ENCODE results near the gene CACNA1H.

CACNA1H gene

DNA sequence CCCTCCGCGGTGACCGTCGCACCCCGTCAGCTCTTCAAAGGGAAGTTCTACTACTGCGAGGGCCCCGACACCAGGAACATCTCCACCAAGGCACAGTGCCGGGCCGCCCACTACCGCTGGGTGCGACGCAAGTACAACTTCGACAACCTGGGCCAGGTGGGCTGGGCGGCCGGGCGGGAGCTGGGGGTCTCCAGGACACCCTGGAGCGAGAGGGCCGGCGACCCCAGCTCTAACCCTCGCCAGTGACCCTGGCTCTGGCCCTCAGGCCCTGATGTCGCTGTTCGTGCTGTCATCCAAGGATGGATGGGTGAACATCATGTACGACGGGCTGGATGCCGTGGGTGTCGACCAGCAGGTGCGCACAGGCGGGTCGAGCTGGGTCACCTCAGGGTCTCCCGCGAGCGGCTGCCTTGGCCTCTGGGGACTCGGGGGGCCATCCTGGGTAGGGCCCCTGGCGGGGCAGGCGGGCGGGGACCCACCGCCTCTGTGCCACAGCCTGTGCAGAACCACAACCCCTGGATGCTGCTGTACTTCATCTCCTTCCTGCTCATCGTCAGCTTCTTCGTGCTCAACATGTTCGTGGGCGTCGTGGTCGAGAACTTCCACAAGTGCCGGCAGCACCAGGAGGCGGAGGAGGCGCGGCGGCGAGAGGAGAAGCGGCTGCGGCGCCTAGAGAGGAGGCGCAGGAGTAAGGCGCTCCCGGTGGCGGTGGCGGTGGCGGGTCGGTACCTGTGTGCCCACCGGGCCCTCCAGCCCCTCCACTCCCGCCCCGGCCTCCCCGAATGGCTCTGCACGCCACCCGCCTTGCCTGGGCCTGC, 58.8 kb downstream of the CACNA1H start:
- DNase-seq (ENCODE audit: low read depth) = no peak

DNA sequence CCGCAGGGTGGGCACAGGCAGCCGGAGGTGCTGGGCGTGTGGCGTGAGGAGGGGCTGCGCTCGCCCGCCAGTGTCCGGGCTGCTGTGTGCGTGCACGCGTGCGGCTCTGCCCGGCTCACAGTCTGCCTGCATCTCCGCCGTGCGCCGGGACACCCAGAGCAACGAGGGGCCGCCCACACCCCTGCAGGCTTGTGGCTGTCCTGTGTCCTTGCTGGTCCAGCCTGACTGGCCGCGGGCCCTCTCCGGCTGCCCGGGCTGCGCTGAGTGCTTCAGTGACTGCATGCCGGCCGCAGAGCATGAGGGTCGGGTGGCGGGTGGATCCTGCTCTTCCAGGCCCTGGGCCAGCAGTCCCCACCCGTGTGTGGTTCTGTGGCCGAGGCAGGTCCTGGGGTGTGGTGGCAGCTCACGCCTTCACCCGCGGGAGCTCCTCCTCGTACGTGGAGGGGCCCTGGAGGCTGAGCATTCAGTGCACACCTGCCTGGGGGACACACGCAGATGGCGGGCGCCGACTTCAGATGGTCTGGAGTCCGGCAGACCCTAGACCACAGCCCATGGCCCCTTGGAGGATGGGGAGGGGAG, 59.8 kb downstream of the CACNA1H start:
- DNase-seq (ENCODE audit: low read depth) = no peak

DNA sequence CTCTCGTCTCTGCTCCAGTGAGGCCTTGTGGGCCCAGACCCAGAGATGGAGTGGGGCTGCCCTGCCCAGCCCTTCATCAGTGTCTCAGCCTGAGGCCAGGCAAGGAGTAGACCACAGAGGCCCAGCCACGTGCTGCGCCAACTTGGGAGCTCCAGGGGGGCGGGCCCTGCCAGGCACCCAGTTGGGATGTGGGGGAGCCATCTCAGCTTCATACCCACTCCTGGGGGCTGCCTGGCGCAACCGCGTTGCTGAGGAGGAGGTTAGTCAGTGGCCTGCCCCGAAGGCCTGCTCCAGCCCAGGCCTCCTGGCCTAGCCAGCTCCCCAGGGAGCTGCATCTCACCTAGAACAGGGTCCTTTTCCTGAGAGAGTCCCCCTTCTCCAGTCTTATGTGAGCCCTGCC, 60.3 kb downstream of the CACNA1H start:
- no peak for DNase-seq (ENCODE audit: low read depth)

DNA sequence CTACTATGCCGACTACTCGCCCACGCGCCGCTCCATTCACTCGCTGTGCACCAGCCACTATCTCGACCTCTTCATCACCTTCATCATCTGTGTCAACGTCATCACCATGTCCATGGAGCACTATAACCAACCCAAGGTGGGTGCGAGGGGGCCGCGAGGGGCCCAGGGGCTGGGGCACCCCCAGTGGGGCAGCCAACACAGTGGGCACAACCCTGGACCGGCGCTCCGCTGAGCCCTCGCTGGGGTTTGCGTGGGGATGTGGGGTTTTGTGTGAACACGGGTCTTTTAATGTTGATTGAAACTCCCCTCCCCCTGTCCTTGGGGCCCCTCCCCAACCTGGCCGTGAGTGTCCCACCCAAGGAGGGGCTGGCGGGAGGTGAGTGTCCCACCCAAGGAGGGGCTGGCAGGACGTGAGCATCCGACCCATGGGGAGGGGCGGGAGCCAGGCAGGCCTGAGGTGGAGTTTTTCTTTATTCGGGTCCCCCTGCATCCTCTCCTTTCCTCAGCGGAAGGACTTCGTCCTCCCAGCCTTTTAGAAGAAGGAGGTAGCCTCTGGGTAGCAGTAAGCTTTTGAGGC, 61.0 kb downstream of the CACNA1H start:
- no peak for DNase-seq (ENCODE audit: low read depth)

DNA sequence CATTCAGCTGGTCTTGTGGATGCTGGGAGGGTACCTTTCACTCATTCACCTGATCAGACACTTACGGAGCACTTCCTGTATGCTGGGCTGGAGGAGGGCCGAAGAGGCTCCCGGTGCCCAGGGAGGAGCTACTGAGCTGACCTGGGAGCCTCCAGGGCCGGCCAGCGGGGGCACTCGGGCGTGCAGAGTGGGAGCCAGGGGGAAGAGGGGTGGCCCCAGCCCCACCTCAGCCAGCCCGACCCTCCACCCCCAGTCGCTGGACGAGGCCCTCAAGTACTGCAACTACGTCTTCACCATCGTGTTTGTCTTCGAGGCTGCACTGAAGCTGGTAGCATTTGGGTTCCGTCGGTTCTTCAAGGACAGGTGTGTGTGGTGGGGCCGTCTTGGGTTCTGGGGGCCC, 61.8 kb downstream of the CACNA1H start:
- no peak for DNase-seq (ENCODE audit: low read depth)

DNA sequence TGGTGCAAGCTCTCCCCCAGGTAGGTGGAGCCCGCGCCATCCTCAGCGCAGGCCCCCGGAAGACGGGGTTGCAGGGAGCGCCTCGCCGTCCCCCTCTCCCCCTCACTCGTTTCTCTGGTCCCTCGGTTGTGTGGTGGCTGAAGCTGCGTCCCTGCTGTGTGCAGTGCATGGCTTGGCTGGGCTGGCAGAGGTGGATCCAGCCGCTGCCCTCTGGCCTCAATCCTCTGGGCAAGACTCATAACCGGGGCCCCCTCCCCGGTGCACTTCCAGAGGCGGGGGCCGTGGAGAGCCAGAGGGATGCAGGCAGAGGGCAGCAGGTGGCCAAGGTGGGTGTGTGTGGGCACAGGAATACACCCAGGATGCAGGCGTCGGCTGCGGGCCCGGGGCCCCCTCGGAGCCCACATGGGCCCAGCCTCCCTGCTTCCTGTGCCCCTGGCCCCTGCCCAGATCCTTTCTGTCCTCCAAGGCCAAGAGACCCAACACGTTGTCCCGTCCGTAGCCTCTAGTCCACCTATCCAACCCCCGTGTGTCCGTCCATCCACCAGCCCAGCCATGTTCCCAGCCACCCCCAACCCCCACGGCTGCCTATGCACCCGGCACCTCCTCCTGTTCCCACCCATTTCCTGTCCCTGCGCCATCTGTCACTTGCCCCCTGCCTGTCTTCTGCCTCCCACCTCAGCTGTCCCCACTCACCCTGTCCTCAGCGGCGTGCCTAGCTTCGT, 62.8 kb downstream of the CACNA1H start:
- no peak for DNase-seq (ENCODE audit: low read depth)

DNA sequence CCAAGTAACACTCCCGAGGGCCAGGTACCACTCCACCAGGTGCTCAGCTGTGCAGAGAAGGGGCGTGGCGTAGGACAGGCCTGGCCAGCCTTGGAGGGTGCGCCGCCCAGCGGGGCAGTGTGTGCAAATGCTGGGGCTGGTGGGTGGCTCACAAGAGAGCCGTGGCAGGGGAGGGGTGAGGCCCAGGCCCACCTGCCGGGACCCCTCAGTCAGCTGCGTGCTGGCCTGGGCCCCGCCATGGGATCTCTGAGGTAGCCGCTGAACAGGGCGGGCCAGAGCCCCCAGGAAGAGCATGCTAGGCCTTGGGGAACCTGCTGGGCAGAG, 63.4 kb downstream of the CACNA1H start:
- no peak for DNase-seq (ENCODE audit: low read depth)

DNA sequence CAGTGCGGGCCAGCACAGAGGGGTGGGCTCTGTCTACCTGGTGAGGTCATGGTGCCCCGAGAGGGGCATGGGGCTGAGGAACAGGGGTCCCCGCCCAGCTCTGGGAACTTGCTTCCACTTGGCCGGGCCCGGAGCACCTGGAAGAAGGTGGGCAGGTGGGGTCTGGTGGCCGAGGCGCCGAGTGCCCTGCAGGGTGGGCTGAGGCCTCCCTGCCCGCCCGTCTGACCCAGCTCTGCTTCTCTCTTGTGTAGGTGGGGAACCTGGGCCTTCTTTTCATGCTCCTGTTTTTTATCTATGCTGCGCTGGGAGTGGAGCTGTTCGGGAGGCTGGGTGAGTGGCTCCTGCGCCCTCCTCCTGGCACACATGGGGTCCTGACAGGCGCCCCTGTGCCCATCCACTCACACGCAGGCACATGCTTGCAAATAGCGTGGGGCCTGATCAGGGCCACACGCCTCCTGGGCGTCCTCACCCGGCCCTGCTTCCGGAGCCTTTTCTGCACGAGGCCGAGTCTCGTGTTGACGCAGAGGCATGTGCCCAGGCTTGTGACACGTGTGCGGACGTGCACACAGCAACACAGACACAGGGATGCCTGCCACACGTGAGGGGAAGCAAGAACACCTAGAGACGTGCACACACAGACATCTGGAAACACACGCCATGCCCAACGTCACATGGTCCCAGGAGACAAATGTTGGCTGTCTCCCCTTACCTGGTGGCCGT, 63.9 kb downstream of the CACNA1H start:
- DNase-seq (ENCODE audit: low read depth) = no peak

DNA sequence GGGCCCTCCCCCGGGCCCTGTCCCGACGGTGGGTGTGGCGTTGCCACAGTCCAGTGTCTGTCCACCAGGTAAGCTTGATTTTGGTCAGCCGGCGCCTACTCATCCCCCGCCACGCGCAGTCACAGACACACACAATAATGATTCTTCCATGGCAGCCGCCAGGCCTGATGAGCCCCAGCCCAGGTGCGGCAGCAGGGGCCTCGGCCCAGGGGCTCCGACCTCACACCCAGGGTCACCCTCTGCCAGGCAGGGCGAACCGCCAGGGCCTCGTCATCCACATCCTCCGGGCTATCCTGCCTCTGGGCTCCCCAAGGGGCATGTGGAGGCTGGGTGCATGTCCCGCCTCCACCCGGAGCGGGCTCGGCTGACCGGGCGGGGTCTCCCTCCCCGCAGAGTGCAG, 64.6 kb downstream of the CACNA1H start:
- DNase-seq (ENCODE audit: low read depth) = no peak

DNA sequence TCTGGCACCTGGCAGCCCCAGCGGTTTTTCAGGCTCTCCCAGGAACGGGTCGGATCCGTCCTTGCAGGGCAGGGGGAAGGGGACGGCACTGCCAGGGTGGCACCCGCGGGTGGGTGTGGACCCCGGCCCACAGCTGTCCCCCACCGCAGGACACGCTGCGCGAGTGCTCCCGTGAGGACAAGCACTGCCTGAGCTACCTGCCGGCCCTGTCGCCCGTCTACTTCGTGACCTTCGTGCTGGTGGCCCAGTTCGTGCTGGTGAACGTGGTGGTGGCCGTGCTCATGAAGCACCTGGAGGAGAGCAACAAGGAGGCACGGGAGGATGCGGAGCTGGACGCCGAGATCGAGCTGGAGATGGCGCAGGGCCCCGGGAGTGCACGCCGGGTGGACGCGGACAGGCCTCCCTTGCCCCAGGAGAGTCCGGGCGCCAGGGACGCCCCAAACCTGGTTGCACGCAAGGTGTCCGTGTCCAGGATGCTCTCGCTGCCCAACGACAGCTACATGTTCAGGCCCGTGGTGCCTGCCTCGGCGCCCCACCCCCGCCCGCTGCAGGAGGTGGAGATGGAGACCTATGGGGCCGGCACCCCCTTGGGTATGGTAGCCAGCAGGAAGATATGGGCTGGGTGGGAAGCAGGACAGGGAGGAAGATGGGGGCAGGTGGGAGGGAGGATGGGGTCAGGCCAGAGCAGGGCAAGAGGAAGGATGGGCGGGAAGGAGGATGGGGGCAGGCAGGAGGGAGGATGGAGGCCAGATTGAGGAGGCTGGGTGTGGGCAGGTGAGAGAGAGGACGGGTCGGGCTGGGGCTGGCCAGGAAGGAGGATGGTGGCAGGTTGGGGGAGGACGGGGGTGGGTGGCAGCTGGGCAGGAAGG, 65.4 kb downstream of the CACNA1H start:
- no peak for DNase-seq (ENCODE audit: low read depth)

DNA sequence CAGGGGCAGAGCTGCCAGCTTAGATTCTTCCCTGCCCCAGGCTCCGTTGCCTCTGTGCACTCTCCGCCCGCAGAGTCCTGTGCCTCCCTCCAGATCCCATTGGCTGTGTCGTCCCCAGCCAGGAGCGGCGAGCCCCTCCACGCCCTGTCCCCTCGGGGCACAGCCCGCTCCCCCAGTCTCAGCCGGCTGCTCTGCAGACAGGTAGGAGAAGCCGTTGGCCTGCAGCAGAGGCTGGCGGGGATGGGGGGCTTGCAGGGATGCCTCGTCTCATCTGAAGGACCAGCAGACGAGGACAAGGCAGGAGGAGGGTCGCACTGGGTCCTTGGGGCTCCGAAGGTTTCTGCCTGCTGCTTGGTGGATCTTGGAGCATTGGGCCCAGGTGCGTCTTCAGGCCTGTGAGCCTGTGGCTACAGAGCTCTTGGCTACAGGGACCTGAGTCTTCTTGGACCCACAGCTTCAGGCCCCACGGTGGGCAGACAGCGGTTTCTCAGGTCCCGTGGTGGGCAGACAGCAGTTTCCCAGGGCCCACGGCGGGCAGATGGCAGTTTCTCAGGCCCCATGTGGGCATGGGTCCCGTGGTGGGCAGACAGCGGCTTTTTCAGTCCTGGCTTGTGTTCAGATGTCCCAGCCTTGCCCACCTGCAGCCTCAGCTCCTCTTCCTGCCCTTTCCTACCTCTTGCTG, 66.2 kb downstream of the CACNA1H start:
- no peak for DNase-seq (ENCODE audit: low read depth)

DNA sequence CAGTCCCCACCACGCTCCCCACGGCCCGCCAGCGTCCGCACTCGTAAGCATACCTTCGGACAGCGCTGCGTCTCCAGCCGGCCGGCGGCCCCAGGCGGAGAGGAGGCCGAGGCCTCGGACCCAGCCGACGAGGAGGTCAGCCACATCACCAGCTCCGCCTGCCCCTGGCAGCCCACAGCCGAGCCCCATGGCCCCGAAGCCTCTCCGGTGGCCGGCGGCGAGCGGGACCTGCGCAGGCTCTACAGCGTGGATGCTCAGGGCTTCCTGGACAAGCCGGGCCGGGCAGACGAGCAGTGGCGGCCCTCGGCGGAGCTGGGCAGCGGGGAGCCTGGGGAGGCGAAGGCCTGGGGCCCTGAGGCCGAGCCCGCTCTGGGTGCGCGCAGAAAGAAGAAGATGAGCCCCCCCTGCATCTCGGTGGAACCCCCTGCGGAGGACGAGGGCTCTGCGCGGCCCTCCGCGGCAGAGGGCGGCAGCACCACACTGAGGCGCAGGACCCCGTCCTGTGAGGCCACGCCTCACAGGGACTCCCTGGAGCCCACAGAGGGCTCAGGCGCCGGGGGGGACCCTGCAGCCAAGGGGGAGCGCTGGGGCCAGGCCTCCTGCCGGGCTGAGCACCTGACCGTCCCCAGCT, 67.3 kb downstream of the CACNA1H start:
- DNase-seq (ENCODE audit: low read depth) = no peak

DNA sequence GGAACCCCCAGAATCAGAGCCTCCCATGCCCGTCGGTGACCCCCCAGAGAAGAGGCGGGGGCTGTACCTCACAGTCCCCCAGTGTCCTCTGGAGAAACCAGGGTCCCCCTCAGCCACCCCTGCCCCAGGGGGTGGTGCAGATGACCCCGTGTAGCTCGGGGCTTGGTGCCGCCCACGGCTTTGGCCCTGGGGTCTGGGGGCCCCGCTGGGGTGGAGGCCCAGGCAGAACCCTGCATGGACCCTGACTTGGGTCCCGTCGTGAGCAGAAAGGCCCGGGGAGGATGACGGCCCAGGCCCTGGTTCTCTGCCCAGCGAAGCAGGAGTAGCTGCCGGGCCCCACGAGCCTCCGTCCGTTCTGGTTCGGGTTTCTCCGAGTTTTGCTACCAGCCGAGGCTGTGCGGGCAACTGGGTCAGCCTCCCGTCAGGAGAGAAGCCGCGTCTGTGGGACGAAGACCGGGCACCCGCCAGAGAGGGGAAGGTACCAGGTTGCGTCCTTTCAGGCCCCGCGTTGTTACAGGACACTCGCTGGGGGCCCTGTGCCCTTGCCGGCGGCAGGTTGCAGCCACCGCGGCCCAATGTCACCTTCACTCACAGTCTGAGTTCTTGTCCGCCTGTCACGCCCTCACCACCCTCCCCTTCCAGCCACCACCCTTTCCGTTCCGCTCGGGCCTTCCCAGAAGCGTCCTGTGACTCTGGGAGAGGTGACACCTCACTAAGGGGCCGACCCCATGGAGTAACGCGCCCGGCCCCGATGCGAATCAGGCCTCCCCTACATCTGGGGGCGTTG, 68.1 kb downstream of the CACNA1H start:
- DNase-seq (ENCODE audit: low read depth) = no peak

DNA sequence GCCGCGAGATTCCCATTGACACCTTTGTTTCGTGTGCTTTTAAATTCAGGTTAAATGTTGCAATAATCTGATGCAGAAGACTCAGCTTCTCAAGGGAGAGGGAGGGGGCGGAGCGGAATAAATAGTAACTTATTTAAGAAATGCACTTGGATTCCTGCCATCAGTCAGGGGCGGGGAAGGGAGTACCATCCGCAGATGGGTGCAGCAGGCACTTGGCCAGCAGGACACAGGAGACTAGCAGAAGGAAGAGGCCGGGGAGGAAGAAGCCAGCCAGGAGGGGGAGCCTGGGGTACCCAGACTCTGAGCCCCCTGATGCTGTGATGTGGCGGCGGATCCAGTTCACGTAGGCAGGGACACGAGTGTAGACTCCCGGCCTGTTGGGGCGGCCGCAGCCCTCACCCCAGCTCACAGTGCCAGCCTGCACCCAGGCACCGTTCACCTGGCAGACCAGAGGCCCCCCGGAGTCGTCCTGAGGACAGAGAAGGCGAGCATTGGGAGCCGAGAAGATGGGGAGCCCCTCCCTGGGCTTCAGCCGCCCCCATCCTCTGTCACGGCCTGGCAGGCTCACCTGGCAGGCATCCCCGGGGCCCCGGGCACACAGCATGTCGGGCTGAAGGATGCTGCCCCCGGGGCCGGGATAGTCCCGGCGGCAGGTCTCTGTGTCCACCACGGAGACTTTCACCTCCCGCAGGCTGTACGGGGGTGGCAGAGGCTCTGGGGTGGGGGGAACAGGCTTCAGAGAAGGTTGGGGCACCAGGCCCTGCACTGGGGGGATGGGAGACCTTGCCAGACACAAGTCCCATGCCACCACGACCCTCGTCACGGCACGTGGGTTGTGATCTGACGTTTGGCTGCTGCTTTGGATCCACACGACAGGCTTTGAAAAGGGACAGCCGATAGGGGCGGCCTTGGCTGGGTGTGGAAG, 69.0 kb downstream of the CACNA1H start:
- no peak for DNase-seq (ENCODE audit: low read depth)

DNA sequence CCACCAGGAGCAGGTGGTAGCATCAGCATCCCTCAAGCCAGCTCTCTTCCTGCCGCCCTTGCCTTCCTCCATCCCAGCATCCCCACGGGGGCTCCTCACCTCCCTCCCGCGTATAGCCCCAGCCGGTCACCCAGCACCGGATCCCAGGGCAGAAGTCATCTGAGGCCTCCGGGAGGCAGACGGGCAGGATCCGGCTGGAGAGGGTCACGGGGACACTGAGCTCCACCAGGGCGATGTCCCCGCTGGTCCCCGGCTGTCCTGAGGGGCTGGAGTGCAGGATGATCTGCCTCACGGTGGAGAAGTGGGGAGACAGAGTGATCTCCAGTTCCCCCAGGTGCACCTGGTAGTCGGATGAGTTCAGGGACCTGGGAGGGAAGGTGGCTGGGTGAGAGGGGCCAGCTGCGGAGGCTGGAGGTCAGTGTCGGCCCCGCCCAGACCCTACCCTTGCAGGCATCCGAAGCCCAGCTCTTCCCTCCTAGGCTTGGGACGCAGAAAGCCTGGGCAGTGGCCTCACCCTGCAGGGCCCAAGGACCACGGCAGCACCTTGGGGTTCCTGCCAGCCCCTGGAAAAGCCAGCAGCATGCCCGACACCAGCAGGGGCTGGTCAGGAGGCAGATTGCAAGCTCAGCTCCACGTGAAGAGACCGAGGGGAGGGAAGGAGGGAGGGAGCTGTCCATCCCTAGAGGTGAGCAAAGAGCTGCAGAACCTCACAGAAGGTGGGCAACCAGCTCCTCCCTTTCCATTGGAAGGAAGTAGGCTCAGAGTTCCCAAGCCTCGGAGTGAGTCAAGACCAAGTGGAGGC, 69.8 kb downstream of the CACNA1H start:
- DNase-seq (ENCODE audit: low read depth) = no peak

DNA sequence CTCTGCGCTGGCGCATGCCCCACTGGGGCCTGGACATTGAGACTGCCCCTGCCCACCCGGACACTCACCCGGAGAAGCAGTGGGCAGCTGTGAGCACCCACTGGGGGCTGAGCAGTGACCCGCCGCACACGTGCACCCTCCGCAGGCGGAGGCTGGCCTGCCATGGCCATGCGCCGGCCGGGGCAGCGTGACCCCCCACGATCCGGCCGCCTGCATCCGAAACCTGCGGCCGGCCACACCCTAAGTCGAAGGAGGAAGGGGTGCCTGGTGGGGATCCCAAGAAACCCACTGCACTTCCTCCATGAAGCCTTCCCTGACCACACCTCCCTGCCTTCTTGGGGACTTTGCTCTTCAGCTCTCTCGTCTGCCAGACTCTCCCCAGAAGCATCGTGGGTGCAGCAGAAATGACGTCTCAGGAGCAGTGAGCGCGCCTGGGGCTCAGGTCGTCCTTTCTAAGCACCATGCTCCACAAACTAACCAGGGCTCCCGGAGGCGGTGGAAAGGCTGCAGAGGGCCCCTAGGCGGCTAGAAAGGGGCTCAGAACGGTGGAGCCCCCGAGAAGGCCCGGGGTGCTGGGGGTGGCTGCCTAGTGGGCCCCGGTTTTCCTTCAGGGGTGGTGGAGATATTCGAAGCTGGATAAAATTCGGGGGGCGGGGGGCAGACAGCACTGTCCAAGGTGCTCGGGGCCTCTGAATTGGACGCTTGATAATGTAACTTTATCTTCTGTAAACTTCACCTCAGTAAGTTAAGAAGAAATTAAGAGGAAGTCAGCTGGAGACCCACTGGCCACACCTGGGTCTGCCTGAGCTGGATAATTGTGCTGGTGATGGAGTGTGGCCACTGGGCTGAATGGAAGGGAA, 70.7 kb downstream of the CACNA1H start:
- no peak for DNase-seq (ENCODE audit: low read depth)

DNA sequence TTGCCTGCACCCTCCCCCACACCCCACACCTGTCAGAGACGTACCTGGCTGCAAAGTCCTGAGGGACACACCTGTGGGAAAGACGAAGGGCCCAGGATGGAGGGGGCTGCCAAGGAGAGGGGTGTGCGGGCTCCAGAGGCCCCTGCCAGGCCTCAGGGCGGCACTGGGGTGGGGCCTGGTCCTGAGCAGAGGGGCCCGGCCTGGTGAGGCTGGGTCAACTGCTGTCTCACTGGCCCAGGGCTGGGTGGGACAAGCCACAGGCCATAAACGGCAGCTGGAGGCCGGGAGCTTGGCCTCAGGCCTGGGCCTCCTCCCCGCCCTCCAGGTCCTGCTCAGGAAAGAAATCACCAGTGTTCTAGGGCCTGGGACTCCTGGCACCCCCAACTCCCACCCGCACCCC, 71.7 kb downstream of the CACNA1H start:
- DNase-seq (ENCODE audit: low read depth) = no peak
